GM19452 (cell line): ENCODE data around the gene ARHGAP26.
A peak's percentile ranks its signal among the peaks of the same experiment; 100 is the strongest.

Experiments used
- ATAC-seq: cut with Tn5 transposase; IDR thresholded peaks from one replicate; pipeline ENCODE4 v1.9.1; 2021; ENCODE audit not compliant: unreplicated experiment

The ARHGAP26 gene

GRCh38 chr5:143008032-143008431 lies 237.9 kb downstream of the ARHGAP26 start:
- no peak for ATAC-seq

GRCh38 chr5:143008809-143009521 lies 238.8 kb downstream of the ARHGAP26 start:
- ATAC-seq = peak; percentile 89

DNA sequence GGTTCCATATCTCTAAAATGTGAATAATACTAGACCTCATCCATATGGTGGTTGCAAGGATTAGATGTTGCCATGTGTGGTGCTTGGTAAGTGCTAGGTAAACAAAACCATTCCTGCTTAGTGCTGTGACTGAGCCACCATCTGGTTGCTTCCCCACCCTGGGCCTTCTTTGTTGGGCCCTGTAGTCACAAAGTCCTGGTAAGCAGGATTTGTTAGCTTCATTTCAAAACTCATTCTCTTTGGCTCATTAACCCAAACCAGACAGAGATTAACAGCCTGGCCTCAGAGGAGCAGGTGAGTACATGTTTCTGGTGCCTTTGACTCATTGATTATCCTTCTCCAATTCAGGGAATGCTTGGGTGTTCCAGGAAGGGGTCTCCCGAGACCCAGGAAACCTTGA lies 240.2 kb downstream of the ARHGAP26 start:
- no peak for ATAC-seq

DNA sequence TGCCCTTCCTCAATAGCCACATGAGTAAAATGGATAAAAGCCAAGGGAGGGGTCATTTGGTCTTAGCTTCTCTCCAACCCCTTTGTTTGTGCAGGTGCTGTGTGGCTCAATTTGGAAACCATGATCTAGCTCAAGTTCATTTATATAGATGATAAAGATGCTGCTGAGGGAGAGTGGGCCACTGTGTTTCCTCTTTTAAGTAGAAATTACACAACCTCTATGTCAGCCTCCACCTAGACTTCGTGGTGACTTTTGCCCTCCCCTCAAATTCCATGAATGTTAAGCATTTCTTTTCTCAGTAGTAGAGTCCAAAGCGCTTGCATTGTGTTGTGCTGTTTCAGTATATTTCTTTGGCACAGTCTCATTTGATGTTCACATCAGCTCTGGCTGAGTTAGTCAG lies 241.4 kb downstream of the ARHGAP26 start:
- ATAC-seq = no peak

DNA sequence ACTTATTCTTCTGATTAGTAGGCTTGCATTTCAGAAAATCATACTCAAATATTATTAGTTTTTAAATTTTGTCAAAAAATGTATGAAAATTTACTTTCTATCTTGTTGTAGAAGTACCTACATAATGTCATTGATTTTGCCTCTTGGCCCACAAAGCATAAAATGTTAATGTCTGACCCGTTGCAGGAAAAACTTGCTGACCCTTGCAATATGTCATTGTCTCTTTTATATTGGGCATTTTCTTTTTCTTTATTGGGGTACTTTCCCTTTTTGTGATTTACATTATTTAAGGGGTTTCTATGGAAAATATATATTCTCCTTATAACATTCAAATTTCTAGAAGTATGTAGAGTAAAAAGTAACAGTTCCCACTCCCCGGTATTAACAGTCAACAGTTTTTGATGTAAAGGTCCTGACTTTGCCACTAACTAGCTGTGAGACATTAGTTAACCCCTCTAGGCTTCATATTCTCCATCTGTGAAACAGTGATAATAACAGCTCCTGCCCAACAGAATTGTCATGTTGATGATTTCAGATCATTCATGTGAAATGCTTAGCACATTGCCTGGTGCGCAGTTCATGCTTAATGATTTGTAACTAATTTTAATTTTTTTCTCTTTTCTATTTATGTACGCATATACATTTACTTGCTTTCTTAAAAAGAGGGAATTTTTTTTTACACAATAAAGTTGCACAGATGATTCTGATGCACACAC lies 243.2 kb downstream of the ARHGAP26 start:
- no peak for ATAC-seq

DNA sequence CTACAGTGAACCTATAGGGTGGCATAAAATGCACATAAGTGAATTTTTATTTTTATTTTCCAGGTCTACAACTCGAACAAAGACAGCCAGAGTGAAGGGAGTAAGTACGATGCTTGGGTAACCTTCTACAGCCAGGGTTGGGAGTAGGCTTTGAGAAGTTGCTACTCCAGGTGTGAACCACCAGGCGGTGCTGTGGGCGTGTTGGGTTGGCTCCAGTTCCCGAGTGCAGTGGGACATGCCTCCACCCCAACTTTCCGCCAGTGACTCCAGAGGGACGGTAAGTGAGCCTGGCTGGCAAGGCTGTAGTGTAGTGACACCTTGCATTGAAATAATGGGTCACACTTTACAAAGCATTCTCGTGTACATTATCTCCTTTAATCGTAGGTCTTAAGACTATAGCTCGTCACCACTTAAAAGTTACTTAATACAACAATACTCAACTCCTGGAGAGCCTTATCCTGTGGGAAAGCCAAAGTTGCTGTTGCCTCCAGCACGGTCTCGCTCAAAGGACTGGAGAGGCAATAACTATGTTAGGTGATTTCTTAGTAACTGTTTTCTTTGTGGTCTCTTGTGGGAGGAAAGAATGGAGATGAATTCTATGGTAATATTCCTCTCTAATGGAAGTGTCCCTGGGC lies 244.0 kb downstream of the ARHGAP26 start:
- no peak for ATAC-seq

- ATAC-seq = no peak
These were observed 246.8 kb downstream of the ARHGAP26 start for GRCh38 chr5:143016777-143017516.

DNA sequence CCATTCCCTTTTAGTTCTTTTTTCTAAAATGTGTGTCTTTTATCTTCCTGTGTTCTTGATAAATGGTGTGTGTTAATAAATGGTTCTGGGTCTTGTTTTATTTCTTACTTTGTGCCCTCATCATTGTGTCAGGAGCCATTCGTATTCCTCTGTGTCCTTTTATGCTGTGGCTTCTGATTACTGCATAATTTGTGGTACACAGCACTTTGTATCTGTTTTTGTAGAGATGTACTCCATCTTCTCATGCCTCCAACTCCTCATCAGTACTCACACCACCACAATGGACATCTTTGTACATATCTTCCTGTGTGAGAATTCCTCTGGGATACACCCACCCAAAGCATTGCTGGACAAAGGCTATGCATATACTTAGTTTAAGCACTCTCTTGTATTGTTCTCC lies 247.4 kb downstream of the ARHGAP26 start:
- ATAC-seq = no peak

- ATAC-seq = no peak
These were observed 247.8 kb downstream of the ARHGAP26 start for GRCh38 chr5:143017992-143018391.

- no peak for ATAC-seq
These were observed 249.0 kb downstream of the ARHGAP26 start for GRCh38 chr5:143019157-143019556.

DNA sequence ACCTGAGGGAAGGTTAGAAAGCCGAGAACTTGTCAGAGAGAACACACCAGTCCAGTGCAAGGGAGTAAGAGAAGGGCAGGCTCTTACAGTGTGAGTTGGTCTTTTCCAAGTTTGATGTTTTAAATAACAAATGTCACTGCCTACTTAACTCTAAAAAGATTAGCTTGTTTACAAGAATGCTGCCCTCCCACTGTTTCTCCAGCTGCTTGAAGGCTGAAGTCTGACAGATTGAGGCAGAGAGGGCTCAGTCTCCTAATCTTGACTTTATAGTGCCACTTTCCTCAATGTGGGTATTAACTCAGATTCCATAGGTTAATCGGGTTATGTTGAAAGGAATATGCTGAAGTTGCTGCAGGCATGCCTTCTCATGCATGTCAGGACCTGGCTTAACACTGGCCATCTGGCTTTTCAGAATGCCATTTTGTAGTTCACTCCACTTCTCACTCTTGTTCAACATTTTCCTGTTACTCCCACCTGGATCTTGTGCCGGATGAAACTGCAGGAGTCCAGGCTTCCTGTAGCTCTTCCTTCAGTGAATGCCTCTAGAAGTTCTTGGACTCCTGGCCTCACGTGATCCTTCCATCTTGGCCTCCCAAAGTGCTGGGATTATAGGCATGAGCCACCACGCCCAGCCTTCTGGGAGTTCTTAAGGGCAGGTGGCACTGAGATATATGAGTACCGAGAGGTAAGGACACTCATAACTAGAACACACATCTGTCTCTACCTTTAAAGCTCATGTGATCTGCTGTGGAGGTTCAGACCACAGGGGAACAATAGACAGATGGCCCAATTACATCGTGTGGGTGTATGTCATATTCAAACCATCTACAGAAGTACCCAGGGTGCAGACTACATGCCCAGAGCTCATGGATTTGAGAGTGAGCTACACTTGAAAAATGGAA lies 249.7 kb downstream of the ARHGAP26 start:
- peak; percentile 89 for ATAC-seq

DNA sequence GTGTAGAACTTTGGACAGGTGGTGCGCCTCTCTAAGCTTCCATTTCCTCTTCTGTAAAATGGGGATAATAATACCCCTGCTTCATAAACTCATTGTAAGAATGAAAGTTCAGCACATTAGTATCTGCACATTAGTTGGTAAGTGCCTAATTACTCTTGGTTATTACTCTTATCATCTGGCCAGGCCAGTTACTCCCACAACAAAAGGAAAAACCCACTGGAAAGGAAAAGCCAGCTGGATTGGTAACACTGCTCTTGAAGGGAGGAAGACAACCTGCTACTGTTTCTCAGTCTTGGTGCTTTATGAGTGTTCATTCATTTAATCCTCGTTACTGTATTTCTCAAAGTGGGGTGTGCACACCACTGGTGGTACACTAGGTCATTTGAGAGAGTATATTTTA lies 251.4 kb downstream of the ARHGAP26 start:
- no peak for ATAC-seq

- peak; percentile 65 for ATAC-seq
These were observed 253.4 kb downstream of the ARHGAP26 start for GRCh38 chr5:143023411-143024096.

DNA sequence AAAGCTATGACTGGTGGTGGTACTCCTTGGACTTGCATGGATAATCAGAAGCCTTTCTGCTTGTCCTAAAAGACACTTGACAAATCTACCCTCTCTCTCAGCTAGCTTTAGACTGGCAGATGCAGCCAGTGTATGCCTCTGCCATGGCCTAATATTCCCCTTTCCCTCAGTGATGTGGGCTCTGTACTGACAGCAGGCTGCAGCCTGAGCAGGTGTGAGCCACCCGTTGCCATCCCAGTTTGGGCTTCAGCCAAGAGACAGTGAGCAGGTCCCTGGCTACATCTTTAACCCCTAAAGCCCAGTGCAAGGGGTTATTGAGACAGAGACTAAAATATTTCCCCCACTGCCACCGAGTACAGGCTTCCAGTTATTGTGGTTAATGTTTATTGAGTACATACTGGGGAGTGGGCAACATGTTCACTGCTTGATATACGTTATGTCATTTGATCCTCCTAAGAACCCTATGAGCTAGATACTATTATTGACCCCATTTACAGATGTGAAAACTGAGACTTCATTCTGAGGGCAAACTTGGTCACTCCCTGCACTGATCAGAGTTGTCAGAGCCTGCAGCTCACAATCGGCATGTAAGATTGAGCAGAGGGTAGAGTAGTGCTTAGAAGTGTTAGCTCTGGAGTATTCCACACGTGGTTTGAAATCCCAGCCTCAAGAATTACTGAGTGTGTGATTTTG lies 254.2 kb downstream of the ARHGAP26 start:
- ATAC-seq = no peak

- ATAC-seq = no peak
These were observed 255.2 kb downstream of the ARHGAP26 start for GRCh38 chr5:143025376-143025775.

- no peak for ATAC-seq
These were observed 255.8 kb downstream of the ARHGAP26 start for GRCh38 chr5:143025971-143026370.

- no peak for ATAC-seq
These were observed 256.2 kb downstream of the ARHGAP26 start for GRCh38 chr5:143026380-143026779.

DNA sequence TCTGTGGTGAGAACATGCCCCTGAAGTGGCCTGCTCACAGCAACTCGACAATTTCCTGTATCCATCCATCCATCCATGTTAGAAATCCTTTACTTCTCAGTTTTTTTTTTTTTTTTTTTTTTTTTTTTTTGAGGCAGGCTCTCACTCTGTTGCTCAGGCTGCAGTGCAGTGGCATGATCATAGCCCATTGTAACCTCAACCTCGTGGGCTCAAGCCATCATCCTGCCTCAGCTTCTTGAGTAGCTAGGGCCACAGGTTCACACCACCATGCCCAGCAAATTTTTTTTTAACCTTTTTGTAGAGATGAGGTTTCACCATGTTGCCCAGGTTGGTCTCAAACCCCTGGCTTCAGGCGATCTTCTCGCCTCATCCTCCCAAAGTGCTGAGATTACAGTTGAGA lies 259.1 kb downstream of the ARHGAP26 start:
- ATAC-seq = no peak

DNA sequence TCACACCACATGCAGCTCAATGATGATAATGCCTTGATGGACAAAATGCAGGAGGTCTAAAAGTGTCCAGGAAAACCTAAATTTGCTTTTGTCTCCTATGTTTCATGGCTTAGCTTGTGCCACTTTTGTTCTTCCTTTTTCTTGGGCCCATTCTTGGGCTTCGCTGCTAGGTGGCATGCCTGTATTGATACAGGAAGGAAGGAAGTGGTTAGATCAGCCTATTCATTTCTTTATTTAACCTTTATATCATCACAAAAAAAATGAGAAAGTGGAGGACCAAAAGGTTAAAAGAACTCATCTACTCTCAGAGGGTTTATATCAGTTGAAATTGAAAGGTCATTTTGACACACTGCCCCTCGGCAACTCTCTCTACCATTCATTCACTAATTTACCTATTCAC lies 260.2 kb downstream of the ARHGAP26 start:
- no peak for ATAC-seq
